ENCODE results near the gene PTPRM.

Gene PTPRM

GRCh38 chr18:7855671-7856070, 288.6 kb downstream of the PTPRM start:
- no peaks in the 10 kb centered on the region for H3K9me3 ChIP-seq (ENCODE audit: control insufficient read depth, insufficient read depth, low read length)
- H3K27ac ChIP-seq (ENCODE audit: low read depth, low read length) = no peak overlapping the region
- no peaks in the 10 kb centered on the region for H3K27me3 ChIP-seq (ENCODE audit: control insufficient read depth, insufficient read depth, low read length)
- H3K36me3 ChIP-seq (ENCODE audit: control insufficient read depth, insufficient read depth, low read length) = no peaks in the 10 kb centered on the region
- H3K4me3 ChIP-seq (ENCODE audit: low read depth, low read length) = no peak overlapping the region
- no peak overlapping the region for H3K9ac ChIP-seq (ENCODE audit: low read depth, low read length)
- H3K4me1 ChIP-seq (ENCODE audit: control insufficient read depth, insufficient read depth, low read length) = no peaks in the 10 kb centered on the region

GRCh38 chr18:7856116-7856515, 289.0 kb downstream of the PTPRM start:
- no peak overlapping the region for H3K27ac ChIP-seq (ENCODE audit: low read depth, low read length)
- H3K4me3 ChIP-seq (ENCODE audit: low read depth, low read length) = no peak overlapping the region
- H3K9ac ChIP-seq (ENCODE audit: low read depth, low read length) = no peak overlapping the region
- no peaks in the 10 kb centered on the region for H3K27me3 ChIP-seq (ENCODE audit: control insufficient read depth, insufficient read depth, low read length)
- H3K36me3 ChIP-seq (ENCODE audit: control insufficient read depth, insufficient read depth, low read length) = no peaks in the 10 kb centered on the region
- no peaks in the 10 kb centered on the region for H3K9me3 ChIP-seq (ENCODE audit: control insufficient read depth, insufficient read depth, low read length)
- no peaks in the 10 kb centered on the region for H3K4me1 ChIP-seq (ENCODE audit: control insufficient read depth, insufficient read depth, low read length)

GRCh38 chr18:7856733-7857132, 289.6 kb downstream of the PTPRM start:
- Histone ChIP-seq H3K27ac (ENCODE audit: low read depth, low read length) (no peak overlapping the region), H3K4me3 (ENCODE audit: low read depth, low read length) (no peak overlapping the region), H3K9me3 (ENCODE audit: control insufficient read depth, insufficient read depth, low read length) (no peaks in the 10 kb centered on the region), H3K36me3 (ENCODE audit: control insufficient read depth, insufficient read depth, low read length) (no peaks in the 10 kb centered on the region), H3K4me1 (ENCODE audit: control insufficient read depth, insufficient read depth, low read length) (no peaks in the 10 kb centered on the region), H3K9ac (ENCODE audit: low read depth, low read length) (no peak overlapping the region), H3K27me3 (ENCODE audit: control insufficient read depth, insufficient read depth, low read length) (no peaks in the 10 kb centered on the region)

GRCh38 chr18:7857562-7857961, 290.4 kb downstream of the PTPRM start:
- no peak overlapping the region for H3K9ac ChIP-seq (ENCODE audit: low read depth, low read length)
- no peak overlapping the region for H3K27ac ChIP-seq (ENCODE audit: low read depth, low read length)
- H3K27me3 ChIP-seq (ENCODE audit: control insufficient read depth, insufficient read depth, low read length) = no peaks in the 10 kb centered on the region
- H3K4me3 ChIP-seq (ENCODE audit: low read depth, low read length) = no peak overlapping the region
- no peaks in the 10 kb centered on the region for H3K36me3 ChIP-seq (ENCODE audit: control insufficient read depth, insufficient read depth, low read length)
- H3K9me3 ChIP-seq (ENCODE audit: control insufficient read depth, insufficient read depth, low read length) = no peaks in the 10 kb centered on the region
- H3K4me1 ChIP-seq (ENCODE audit: control insufficient read depth, insufficient read depth, low read length) = no peaks in the 10 kb centered on the region

GRCh38 chr18:7859122-7859521, 292.0 kb downstream of the PTPRM start:
- H3K27me3 ChIP-seq (ENCODE audit: control insufficient read depth, insufficient read depth, low read length) = no peaks in the 10 kb centered on the region
- no peaks in the 10 kb centered on the region for H3K9me3 ChIP-seq (ENCODE audit: control insufficient read depth, insufficient read depth, low read length)
- H3K36me3 ChIP-seq (ENCODE audit: control insufficient read depth, insufficient read depth, low read length) = no peaks in the 10 kb centered on the region
- no peak overlapping the region for H3K27ac ChIP-seq (ENCODE audit: low read depth, low read length)
- H3K9ac ChIP-seq (ENCODE audit: low read depth, low read length) = no peak overlapping the region
- no peak overlapping the region for H3K4me3 ChIP-seq (ENCODE audit: low read depth, low read length)
- no peaks in the 10 kb centered on the region for H3K4me1 ChIP-seq (ENCODE audit: control insufficient read depth, insufficient read depth, low read length)

- no peak overlapping the region for H3K4me3 ChIP-seq (ENCODE audit: low read depth, low read length)
- H3K27ac ChIP-seq (ENCODE audit: low read depth, low read length) = no peak overlapping the region
- no peak overlapping the region for H3K9ac ChIP-seq (ENCODE audit: low read depth, low read length)
- no peaks in the 10 kb centered on the region for H3K27me3 ChIP-seq (ENCODE audit: control insufficient read depth, insufficient read depth, low read length)
- no peaks in the 10 kb centered on the region for H3K4me1 ChIP-seq (ENCODE audit: control insufficient read depth, insufficient read depth, low read length)
- no peaks in the 10 kb centered on the region for H3K36me3 ChIP-seq (ENCODE audit: control insufficient read depth, insufficient read depth, low read length)
- no peaks in the 10 kb centered on the region for H3K9me3 ChIP-seq (ENCODE audit: control insufficient read depth, insufficient read depth, low read length)
Measured at GRCh38 chr18:7870266-7870665, 303.1 kb downstream of the PTPRM start.

GRCh38 chr18:7870855-7871254, 303.7 kb downstream of the PTPRM start:
- Histone ChIP-seq H3K36me3 (ENCODE audit: control insufficient read depth, insufficient read depth, low read length) (no peaks in the 10 kb centered on the region), H3K9me3 (ENCODE audit: control insufficient read depth, insufficient read depth, low read length) (no peaks in the 10 kb centered on the region), H3K9ac (ENCODE audit: low read depth, low read length) (no peak overlapping the region), H3K4me1 (ENCODE audit: control insufficient read depth, insufficient read depth, low read length) (no peaks in the 10 kb centered on the region), H3K4me3 (ENCODE audit: low read depth, low read length) (no peak overlapping the region), H3K27me3 (ENCODE audit: control insufficient read depth, insufficient read depth, low read length) (no peaks in the 10 kb centered on the region), H3K27ac (ENCODE audit: low read depth, low read length) (no peak overlapping the region)

GRCh38 chr18:7871560-7872456, 304.7 kb downstream of the PTPRM start:
- Histone ChIP-seq H3K36me3 (ENCODE audit: control insufficient read depth, insufficient read depth, low read length) (no peaks in the 10 kb centered on the region), H3K9me3 (ENCODE audit: control insufficient read depth, insufficient read depth, low read length) (no peaks in the 10 kb centered on the region), H3K27me3 (ENCODE audit: control insufficient read depth, insufficient read depth, low read length) (no peaks in the 10 kb centered on the region), H3K27ac (ENCODE audit: low read depth, low read length) (no peak overlapping the region), H3K4me1 (ENCODE audit: control insufficient read depth, insufficient read depth, low read length) (no peaks in the 10 kb centered on the region), H3K9ac (ENCODE audit: low read depth, low read length) (no peak overlapping the region), H3K4me3 (ENCODE audit: low read depth, low read length) (no peak overlapping the region)

GRCh38 chr18:7872569-7872968, 305.5 kb downstream of the PTPRM start:
- H3K4me3 ChIP-seq (ENCODE audit: low read depth, low read length) = no peak overlapping the region
- no peaks in the 10 kb centered on the region for H3K9me3 ChIP-seq (ENCODE audit: control insufficient read depth, insufficient read depth, low read length)
- no peaks in the 10 kb centered on the region for H3K27me3 ChIP-seq (ENCODE audit: control insufficient read depth, insufficient read depth, low read length)
- H3K4me1 ChIP-seq (ENCODE audit: control insufficient read depth, insufficient read depth, low read length) = no peaks in the 10 kb centered on the region
- no peaks in the 10 kb centered on the region for H3K36me3 ChIP-seq (ENCODE audit: control insufficient read depth, insufficient read depth, low read length)
- H3K9ac ChIP-seq (ENCODE audit: low read depth, low read length) = no peak overlapping the region
- no peak overlapping the region for H3K27ac ChIP-seq (ENCODE audit: low read depth, low read length)

GRCh38 chr18:7873316-7873715, 306.2 kb downstream of the PTPRM start:
- Histone ChIP-seq H3K27ac (ENCODE audit: low read depth, low read length) (no peak overlapping the region), H3K4me3 (ENCODE audit: low read depth, low read length) (no peak overlapping the region), H3K27me3 (ENCODE audit: control insufficient read depth, insufficient read depth, low read length) (no peaks in the 10 kb centered on the region), H3K9me3 (ENCODE audit: control insufficient read depth, insufficient read depth, low read length) (no peaks in the 10 kb centered on the region), H3K4me1 (ENCODE audit: control insufficient read depth, insufficient read depth, low read length) (no peaks in the 10 kb centered on the region), H3K9ac (ENCODE audit: low read depth, low read length) (no peak overlapping the region), H3K36me3 (ENCODE audit: control insufficient read depth, insufficient read depth, low read length) (no peaks in the 10 kb centered on the region)

- Histone ChIP-seq H3K4me3 (ENCODE audit: low read depth, low read length) (no peak overlapping the region), H3K9ac (ENCODE audit: low read depth, low read length) (no peak overlapping the region), H3K27ac (ENCODE audit: low read depth, low read length) (no peak overlapping the region), H3K4me1 (ENCODE audit: control insufficient read depth, insufficient read depth, low read length) (no peaks in the 10 kb centered on the region), H3K36me3 (ENCODE audit: control insufficient read depth, insufficient read depth, low read length) (no peaks in the 10 kb centered on the region), H3K9me3 (ENCODE audit: control insufficient read depth, insufficient read depth, low read length) (no peaks in the 10 kb centered on the region), H3K27me3 (ENCODE audit: control insufficient read depth, insufficient read depth, low read length) (no peaks in the 10 kb centered on the region)
Measured at GRCh38 chr18:7876354-7877104, 309.4 kb downstream of the PTPRM start.

All from HUES48 (cell line).